HG03135 (cell line): Measurements from ENCODE around the gene HTRA3.

Source experiments
- ATAC-seq: cut with Tn5 transposase; IDR thresholded peaks from one replicate; pipeline ENCODE4 v1.9.1; 2021; ENCODE audit warnings: mild to moderate bottlenecking, moderate library complexity; ENCODE audit not compliant: unreplicated experiment

Gene HTRA3

GRCh38 chr4:8245884-8246833 lies 23.4 kb upstream of the HTRA3 start:
- no peak for ATAC-seq

DNA sequence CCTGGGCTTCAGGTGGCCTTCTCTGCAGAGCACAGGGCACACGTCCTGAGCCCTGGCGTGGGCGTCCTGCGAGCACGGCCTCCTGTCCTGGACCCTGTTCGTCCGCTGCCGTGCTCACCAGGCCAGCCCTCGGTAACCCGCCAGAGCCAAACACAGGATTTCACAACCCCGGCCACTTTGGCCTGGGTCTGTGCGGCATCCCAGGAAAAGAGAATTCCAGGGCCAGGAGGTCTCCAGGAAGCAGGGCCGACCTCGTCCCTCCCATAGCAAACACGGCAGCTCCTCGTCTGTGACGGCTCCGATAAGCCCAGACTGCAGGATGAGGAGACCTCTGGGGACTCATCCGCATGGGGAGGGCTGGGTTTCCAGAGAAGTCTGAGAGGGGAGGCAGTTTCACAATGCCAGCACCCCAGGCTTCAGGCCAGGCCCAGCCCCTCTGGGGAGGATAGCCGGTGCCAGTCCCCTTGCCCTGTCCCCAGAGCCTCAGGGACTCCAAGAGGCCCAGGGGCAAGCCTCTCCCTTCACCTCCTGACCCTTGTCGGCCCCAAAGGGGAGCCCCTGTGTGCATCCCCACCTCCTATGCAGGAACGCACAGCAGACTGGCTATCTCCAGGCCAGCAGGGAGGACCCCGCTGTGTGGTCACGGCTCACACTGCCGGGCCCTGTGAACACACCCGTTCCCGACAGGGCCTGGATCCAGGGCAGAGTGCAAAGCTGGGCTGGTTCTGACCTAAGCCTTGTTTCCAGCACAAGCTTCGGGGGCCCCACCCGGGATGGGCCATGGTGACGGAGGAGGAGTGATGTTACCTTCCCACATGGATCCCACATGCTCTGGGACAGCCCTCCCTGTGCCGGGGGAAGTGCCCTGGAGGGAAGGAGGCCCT lies 22.3 kb upstream of the HTRA3 start:
- ATAC-seq, result no peak

- ATAC-seq, result no peak
These were observed 21.5 kb upstream of the HTRA3 start for GRCh38 chr4:8248091-8248490.

DNA sequence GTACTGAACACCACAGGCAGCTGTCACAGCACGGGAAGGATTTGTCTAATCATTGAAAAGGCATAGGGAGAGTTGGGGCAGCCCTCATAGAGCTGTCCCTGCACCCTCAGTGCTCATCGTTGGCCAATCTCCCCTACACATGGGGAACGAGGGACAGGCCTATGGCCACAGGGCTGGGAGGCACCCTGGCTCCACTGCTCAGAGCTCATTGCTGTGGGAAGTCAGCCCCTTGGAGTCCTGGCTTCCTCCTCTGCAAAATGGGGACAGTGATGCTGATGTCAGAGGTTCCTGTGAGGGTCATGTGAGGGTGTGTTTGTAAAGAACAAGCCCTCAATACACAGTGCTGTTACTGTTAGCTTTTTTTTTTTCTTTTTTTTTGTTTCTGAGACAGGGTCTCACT lies 19.3 kb upstream of the HTRA3 start:
- ATAC-seq, result no peak

- no peak for ATAC-seq
These were observed 18.9 kb upstream of the HTRA3 start for GRCh38 chr4:8250637-8251036.

- ATAC-seq, result no peak
These were observed 18.3 kb upstream of the HTRA3 start for GRCh38 chr4:8251110-8251883.

GRCh38 chr4:8252301-8253173 lies 17.0 kb upstream of the HTRA3 start:
- ATAC-seq, result no peak

DNA sequence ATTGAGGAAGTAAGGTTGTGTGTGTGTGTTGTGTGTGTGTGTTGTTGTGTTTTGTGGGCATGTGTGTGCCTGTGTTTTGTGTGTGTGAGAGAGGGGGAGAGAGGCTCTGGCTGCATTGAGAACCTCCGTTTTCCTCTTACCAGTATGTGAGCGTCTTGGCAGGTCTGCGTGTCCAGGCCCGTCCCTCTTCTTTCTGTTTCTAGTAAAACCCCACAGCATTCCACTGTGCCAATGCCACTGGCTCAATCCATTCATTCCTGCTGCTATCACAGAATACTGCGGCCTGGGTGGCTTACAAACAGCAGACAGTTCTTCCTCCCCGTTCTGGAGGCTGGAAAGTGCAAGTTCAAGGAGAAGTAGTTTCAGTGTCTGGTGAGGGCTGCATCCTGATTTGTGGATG lies 15.5 kb upstream of the HTRA3 start:
- ATAC-seq, result no peak

GRCh38 chr4:8255698-8256441 lies 13.7 kb upstream of the HTRA3 start:
- no peak for ATAC-seq

- no peak for ATAC-seq
These were observed 11.7 kb upstream of the HTRA3 start for GRCh38 chr4:8257854-8258253.

GRCh38 chr4:8258552-8259212 lies 10.9 kb upstream of the HTRA3 start:
- ATAC-seq, result no peak

DNA sequence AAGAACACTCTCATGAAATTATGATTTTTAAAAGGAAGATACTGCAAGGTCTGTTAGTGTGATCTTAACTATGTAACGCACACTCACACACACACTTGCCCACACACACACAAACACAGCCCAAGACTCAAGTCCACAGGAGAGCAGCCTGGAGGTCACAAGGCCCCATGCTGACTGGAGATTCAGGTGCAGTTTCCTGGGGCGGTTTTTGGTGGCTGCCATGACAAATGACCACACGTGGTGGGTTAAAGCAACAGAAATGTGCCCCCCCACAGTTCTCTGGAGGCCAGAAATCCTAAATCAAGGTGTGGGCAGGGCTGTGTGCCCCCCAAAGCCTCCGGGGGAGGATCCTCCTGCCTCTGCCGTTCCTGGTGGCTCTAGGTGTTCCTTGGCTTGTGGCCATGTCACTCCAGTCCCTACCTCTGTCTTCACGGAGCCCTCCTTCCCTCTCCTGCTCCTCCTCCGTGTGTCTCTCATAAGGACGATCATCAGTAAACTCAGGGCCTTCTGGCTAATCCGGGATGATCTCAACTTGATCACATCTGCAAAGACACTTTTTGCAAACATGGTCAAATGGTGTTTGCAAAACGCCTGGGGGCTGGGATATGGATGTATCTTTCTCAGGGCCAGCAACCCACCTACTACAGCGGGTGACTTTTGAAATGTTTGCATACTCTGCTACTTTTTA lies 9.7 kb upstream of the HTRA3 start:
- ATAC-seq, result no peak

DNA sequence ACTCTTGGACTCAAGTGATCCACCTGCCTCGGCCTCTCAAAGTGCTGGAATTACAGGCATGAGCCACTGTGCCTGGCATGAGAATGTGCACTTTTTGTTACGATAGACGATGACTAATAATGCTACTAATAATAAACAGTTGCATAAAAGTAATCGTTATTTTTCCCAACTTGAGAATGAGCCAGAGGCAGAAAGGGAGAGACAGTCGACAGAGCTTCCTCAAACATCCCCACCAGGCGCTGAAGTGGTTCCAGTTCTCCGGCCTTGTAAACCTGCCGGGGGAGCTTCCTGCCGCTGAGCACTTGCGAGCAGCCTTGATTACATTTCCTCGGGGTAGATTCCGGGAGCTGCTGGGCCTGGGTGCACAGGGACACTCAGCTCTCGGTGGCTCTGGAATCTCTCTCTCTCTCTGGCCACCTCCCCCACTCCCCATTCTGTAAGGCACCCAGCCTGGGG lies 8.9 kb upstream of the HTRA3 start:
- ATAC-seq, result no peak

DNA sequence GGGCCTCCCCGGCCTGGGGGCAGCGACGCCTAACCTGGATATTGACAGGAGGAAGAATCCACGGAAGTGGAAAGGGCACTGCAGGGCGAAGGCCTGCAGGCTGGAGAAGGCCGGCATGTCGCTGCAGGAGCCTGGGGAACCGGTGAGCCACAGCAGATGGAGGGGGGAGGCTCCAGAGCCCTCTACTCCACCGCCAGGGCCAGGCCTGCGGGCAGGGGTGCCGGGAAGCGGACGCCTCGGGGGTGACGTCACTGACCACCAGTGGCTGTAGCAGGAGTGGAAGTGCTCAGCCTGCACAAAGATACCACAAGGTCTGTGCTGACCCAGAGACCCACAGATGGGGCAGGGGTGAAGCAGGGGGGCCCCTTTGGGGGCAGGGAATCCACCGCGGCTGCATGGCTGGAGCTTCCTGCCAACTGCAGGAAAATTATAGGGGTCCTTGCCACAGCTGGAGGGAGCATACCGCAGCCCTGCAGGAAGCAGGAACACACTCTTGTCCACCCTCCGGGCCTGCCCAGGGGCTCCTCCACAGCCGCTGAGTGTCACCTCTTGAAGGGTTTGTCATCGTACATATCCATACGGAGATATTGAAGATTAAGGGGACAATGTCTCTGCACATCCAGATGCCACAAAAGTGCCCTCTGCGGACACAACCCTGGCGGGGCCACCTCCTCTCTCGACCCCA lies 7.6 kb upstream of the HTRA3 start:
- no peak for ATAC-seq

GRCh38 chr4:8262637-8263322 lies 6.8 kb upstream of the HTRA3 start:
- no peak for ATAC-seq

GRCh38 chr4:8263397-8263796 lies 6.2 kb upstream of the HTRA3 start:
- ATAC-seq, result no peak

DNA sequence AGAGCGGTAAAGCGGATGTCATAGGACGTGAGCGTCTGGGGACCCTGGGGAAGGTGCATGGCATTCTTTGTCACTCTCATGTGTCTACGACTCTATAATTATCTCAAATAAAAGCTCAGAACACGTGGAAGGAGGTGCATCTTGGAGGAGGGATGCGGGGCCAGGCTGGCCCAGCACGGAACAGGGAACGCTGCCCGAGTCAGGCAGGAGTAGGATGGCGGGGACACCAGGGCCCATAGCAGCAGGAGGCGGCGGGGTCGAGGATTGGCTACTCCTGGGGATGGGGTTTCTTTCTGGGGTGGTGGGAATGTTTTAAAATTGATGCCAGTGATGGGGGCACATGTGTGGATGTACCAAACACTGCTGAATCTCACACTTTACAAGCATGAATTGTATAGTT lies 5.4 kb upstream of the HTRA3 start:
- no peak for ATAC-seq
